GM13976 (cell line): ENCODE data around the gene PTPN23.
A peak's percentile ranks its signal among the peaks of the same experiment; 100 is the strongest.
"Not testable (repeated sequence)": the region's sequence is repeated elsewhere in the genome, so short reads cannot be mapped to it uniquely, and the experiment has no call there.

Experiments used
- DNase-seq: peaks from one replicate; pipeline ENCODE4 v3.0.0; 2012; ENCODE audit warnings: low spot score
- in situ Hi-C: fragments of 300-500 bp; cut with MboI; formaldehyde crosslinking; loops from one replicate; pipeline ENCODE4 v1.12.0; 2022; ENCODE audit warnings: low sequenced_read_pairs, mixed read lengths, inconsistent platforms; ENCODE audit not compliant: unreplicated experiment
- TF ChIP-seq, protein P1 (sequence below): IDR thresholded peaks from 2 replicates; pipeline ENCODE4 v1.5.1; 2012; ENCODE audit warnings: borderline replicate concordance, mild to moderate bottlenecking; ENCODE audit not compliant: insufficient read depth; ENCODE audit errors: extremely low read depth, missing control alignments, control extremely low read depth

The PTPN23 gene

DNA sequence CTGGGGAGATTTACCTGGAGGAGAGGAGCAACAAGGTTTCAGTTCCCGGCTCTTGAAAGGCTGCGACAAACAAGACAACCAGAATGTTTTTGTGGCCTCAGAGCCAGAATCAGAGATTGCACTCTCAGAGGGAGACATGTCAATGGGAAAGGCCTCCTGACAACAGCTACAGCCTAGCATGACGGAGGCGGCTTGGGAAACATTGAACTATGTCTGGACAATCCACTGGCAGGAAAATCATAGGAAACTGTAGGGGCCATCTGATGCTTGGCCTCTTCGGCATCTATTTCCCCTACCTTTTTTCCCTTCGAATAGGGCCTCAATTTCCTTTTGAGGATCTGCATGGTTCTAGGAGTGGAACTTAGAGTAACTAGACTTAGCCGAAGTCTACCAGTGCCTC, 13.2 kb upstream of the PTPN23 start:
- in situ Hi-C loops = loop anchor here (25.0 kb wide), 3 partner anchors 355 to 655 kb away; partner anchors contain the start of genes PRSS50 and TMIE
- no peak for DNase-seq
- TF ChIP-seq, protein P1, sequence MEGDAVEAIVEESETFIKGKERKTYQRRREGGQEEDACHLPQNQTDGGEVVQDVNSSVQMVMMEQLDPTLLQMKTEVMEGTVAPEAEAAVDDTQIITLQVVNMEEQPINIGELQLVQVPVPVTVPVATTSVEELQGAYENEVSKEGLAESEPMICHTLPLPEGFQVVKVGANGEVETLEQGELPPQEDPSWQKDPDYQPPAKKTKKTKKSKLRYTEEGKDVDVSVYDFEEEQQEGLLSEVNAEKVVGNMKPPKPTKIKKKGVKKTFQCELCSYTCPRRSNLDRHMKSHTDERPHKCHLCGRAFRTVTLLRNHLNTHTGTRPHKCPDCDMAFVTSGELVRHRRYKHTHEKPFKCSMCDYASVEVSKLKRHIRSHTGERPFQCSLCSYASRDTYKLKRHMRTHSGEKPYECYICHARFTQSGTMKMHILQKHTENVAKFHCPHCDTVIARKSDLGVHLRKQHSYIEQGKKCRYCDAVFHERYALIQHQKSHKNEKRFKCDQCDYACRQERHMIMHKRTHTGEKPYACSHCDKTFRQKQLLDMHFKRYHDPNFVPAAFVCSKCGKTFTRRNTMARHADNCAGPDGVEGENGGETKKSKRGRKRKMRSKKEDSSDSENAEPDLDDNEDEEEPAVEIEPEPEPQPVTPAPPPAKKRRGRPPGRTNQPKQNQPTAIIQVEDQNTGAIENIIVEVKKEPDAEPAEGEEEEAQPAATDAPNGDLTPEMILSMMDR = no peak

DNA sequence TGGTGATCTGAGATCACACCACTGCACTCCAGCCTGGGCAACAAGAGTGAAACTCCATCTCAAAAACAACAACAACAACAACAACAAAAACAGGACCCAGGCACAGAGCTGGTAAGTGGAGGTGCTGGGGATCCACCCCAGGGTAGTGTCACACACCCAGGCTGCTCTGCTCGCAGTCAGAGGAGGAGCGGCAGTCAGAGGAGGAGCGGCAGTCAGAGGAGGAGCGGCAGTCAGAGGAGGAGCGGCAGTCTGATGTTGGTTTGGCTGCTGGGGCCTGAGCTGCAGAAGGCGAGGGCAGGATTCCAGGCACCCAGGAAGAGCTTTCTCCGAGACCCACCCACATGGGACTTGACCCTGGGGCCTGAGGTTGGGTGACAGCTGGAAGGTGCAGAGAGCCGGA, 10.8 kb upstream of the PTPN23 start:
- in situ Hi-C loops = loop anchor here (25.0 kb wide), 3 partner anchors 358 to 658 kb away; partner anchors contain the start of genes PRSS50 and TMIE
- not testable (repeated sequence) for DNase-seq

DNA sequence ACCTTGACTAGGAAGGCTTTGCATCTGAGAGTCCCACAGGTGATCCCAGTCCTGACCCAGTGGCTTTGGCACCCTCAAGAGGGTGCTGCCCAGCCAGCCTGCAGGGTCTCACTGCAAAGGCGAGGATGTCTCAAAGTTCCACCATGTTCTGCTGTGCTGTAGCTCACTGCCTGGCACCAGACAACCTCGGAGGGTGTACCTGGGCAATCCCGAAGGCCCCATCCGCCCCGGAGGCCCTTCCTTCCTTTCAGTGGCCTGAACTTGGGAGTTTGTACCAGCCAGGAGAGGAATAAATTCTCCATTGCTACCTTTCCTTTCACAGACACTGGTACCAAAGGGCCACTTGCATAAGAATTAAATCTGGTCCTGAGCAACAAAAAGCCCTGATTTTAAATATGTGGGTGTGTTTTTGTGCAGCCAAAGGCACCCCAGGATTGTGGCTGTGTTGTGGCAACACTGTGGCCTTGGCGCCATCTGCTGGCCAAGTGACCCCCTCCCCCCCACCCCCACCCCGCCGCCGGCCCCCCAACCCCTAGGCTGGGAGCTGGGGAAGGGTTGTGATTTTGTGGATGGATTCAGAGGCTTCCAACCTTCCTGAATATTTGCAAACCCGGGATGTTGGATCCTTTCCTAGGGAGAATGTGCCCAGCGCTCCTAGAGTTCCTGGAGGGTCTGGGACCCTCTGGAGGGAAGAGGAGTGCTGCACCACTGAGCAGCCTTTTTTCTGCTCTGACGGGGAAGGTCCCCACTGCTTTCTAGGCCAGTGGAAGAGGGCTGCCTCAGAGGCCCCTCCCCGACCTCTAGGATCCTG, 9.7 kb upstream of the PTPN23 start:
- peak; percentile 84 for DNase-seq
- in situ Hi-C loops = loop anchor here (25.0 kb wide), 3 partner anchors 359 to 659 kb away; partner anchors contain the start of genes PRSS50 and TMIE
- TF ChIP-seq, protein P1 = no peak

DNA sequence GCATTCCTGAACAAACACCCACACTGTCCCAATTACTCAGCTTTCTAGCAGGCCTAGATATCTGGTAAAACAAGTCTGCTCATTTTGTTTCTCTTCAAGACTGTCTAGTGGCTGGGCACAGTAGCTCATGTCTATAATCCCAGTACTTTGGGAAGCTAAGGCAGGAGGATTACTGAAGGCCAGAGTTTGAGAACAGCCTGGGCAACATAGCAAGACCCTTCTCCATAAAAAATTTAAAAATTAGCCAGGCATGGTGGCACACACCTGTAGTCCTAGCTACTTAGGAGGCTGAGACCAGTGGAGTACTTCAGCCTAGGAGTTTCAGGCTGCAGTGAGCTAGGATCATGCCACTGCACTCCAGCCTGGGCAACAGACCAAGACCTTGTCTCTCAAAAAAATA, 6.2 kb upstream of the PTPN23 start:
- TF ChIP-seq, protein P1 = no peak
- no peak for DNase-seq
- in situ Hi-C loops = loop anchor here (25.0 kb wide), 3 partner anchors 362 to 662 kb away; partner anchors contain the start of genes PRSS50 and TMIE

DNA sequence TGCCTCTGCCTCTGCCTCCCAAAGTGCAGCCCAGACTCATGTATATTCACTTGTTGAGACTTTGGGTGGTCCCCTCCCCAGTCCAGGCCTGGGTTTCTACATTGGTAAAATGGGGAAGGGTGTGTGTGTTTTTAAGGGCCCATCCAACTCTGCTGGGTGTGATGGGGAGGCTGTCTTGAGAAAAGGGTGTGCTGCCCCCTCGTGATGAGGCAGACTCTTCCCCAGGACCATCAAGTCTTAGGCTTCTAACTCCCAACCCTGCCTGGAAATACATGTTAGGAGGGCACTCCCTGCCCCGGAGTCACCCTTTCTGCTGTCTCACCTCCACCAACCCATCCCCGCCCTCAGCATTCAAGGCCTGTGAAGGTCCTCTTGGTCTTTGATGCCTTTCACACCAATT, 4.4 kb upstream of the PTPN23 start:
- DNase-seq = no peak
- in situ Hi-C loops = no loop called here
- TF ChIP-seq, protein P1 = no peak

DNA sequence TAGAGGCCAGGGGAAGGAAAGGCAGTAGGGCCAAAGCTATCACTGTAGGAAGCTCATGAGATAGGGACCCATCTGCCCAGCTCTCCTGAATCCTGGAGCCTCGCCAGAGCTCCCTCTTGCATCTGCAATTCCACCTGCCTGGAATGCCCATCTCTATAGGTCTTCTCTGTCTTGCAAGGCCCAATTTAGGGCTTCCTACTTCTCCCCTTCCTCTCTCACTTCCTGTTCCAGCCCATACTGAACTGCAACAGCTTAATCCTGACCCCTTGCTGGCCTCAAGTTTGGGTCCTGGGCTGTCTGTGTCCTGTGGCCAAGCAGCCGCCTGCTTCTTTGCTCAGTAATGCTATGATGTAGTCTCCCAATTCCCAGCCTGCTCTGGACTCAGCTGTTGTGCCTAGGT, 3.6 kb upstream of the PTPN23 start:
- no peak for DNase-seq
- in situ Hi-C loops = no loop called here
- TF ChIP-seq, protein P1 = no peak

DNA sequence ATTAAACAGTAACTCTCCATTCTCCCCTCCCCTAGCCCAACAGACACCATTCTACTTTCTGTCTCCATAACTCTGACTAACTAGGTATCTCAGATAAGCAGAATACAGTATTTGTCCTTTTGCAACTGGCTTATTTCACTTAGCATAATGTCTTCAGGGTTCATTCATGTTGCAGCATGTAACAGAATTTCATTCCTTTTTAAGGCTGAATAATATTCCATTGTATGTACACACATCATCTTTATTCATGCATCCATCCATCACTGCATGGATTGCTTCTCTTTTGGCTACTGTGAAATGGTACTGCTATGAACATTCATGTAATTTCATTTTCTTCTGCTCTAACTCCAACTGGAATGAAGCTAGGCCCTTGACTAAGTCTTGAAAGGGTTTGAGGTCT, 2.0 kb upstream of the PTPN23 start:
- DNase-seq = no peak
- TF ChIP-seq, protein P1 = no peak
- in situ Hi-C loops = no loop called here
